ENCODE results near the gene BRINP1. TPM values are rescaled to one million over a fixed set of nuclear protein-coding genes. Genes with fewer than 3 reads are reported as not detected.
"Not testable (repeated sequence)": the region's sequence is repeated elsewhere in the genome, so short reads cannot be mapped to it uniquely, and the experiment has no call there.

Gene BRINP1
- total RNA-seq, 1 donor from 2014 or later = not detected

GRCh38 chr9:119213471-119213870 is 155.8 kb downstream of the BRINP1 start:
- no peak for DNase-seq (ENCODE audit: low read depth, low spot score)

GRCh38 chr9:119197893-119198607 is 171.2 kb downstream of the BRINP1 start:
- DNase-seq (ENCODE audit: low read depth, low spot score) = no peak

- DNase-seq (ENCODE audit: low read depth, low spot score) = no peak
Observed at GRCh38 chr9:119195521-119195920, 173.7 kb downstream of the BRINP1 start.

- DNase-seq (ENCODE audit: low read depth, low spot score) = no peak
Observed at GRCh38 chr9:119185298-119185697, 183.9 kb downstream of the BRINP1 start.

GRCh38 chr9:119184265-119184936 is 184.8 kb downstream of the BRINP1 start:
- no peak for DNase-seq (ENCODE audit: low read depth, low spot score)

- no peak for DNase-seq (ENCODE audit: low read depth, low spot score)
Observed at GRCh38 chr9:119181561-119181960, 187.7 kb downstream of the BRINP1 start.

- no peak for DNase-seq (ENCODE audit: low read depth, low spot score)
Observed at GRCh38 chr9:119180897-119181296, 188.3 kb downstream of the BRINP1 start.

- no peak for DNase-seq (ENCODE audit: low read depth, low spot score)
Observed at GRCh38 chr9:119179701-119180100, 189.5 kb downstream of the BRINP1 start.

- no peak for DNase-seq (ENCODE audit: low read depth, low spot score)
Observed at GRCh38 chr9:119177196-119177595, 192.0 kb downstream of the BRINP1 start.

- DNase-seq (ENCODE audit: low read depth, low spot score) = no peak
Observed at GRCh38 chr9:119175581-119175980, 193.7 kb downstream of the BRINP1 start.

- not testable (repeated sequence) for DNase-seq (ENCODE audit: low read depth, low spot score)
Observed at GRCh38 chr9:119169222-119169621, 200.0 kb downstream of the BRINP1 start.

GRCh38 chr9:119167876-119168275 is 201.4 kb downstream of the BRINP1 start:
- DNase-seq (ENCODE audit: low read depth, low spot score) = no peak

GRCh38 chr9:119167267-119167666 is 202.0 kb downstream of the BRINP1 start:
- no peak for DNase-seq (ENCODE audit: low read depth, low spot score)

GRCh38 chr9:119166096-119166495 is 203.1 kb downstream of the BRINP1 start:
- DNase-seq (ENCODE audit: low read depth, low spot score) = no peak

GRCh38 chr9:119165131-119165530 is 204.1 kb downstream of the BRINP1 start:
- DNase-seq (ENCODE audit: low read depth, low spot score) = no peak

- DNase-seq (ENCODE audit: low read depth, low spot score) = no peak
Observed at GRCh38 chr9:119164716-119165115, 204.5 kb downstream of the BRINP1 start.

GRCh38 chr9:119160551-119160950 is 208.7 kb downstream of the BRINP1 start:
- DNase-seq (ENCODE audit: low read depth, low spot score) = no peak

GRCh38 chr9:119159386-119159785 is 209.8 kb downstream of the BRINP1 start:
- DNase-seq (ENCODE audit: low read depth, low spot score) = no peak

- no peak for DNase-seq (ENCODE audit: low read depth, low spot score)
Observed at GRCh38 chr9:119157196-119157595, 212.0 kb downstream of the BRINP1 start.

- DNase-seq (ENCODE audit: low read depth, low spot score) = no peak
Observed at GRCh38 chr9:119156354-119156753, 212.9 kb downstream of the BRINP1 start.

- DNase-seq (ENCODE audit: low read depth, low spot score) = no peak
Observed at GRCh38 chr9:119154527-119154926, 214.7 kb downstream of the BRINP1 start.

- no peak for DNase-seq (ENCODE audit: low read depth, low spot score)
Observed at GRCh38 chr9:119153402-119153801, 215.8 kb downstream of the BRINP1 start.

- no peak for DNase-seq (ENCODE audit: low read depth, low spot score)
Observed at GRCh38 chr9:119148855-119149254, 220.4 kb downstream of the BRINP1 start.

Measured in pulmonary artery endothelial cell (primary cell).